Pancreas (tissue), 10 donors: ENCODE results near the gene NCDN. TPM values are rescaled to one million over a fixed set of nuclear protein-coding genes. Genes with fewer than 3 reads are reported as not detected.

ENCODE experiments used
- ATAC-seq, 4 donors: fragments of 200-7000 bp; cut with Tn5 transposase; one replicate each; pipeline versions ENCODE4 v1.8.0 to v1.9.1; 2020; ENCODE audit warnings: mild to moderate bottlenecking in 4 of 4, moderate library complexity in 4 of 4
- DNase-seq, 6 donors: peaks; one replicate each; pipeline ENCODE4 v3.0.0-alpha.2; 2020
- FAIRE-seq: peaks from 2 replicates; lab custom pipeline; 2012; peaks lifted over from hg19 to GRCh38; lab: Jason Lieb, UNC
- H3K27ac ChIP-seq, 4 donors: fragments of 200-600 bp; sonication (generic); 1 replicate in 3 of 4; 2 replicates in 1 of 4; pipeline versions ENCODE4 v1.5.0 to v1.8.0; 2020
- H3K27me3 ChIP-seq, 4 donors: fragments of 200-600 bp; one replicate each; pipeline ENCODE4 v1.8.0; 2021
- H3K36me3 ChIP-seq, 3 donors: fragments of 200-600 bp; sonication (generic) in 1 of 3; one replicate each; pipeline versions ENCODE4 v1.5.0 to v1.8.0; 2020 to 2021
- H3K4me1 ChIP-seq, 3 donors: fragments of 200-600 bp; one replicate each; pipeline ENCODE4 v1.8.0; 2021
- H3K4me3 ChIP-seq, 4 donors: fragments of 200-600 bp; sonication (generic) in 2 of 4; one replicate each; pipeline versions ENCODE4 v1.5.0 to v1.8.0; 2020 to 2021
- H3K9me3 ChIP-seq, 4 donors: fragments of 200-600 bp; one replicate each; pipeline ENCODE4 v1.8.0; 2021
- CTCF ChIP-seq, 4 donors: fragments of 200-600 bp; sonication (generic) in 3 of 4; IDR thresholded peaks; one replicate each; pipeline versions ENCODE4 v1.5.0 to v1.8.0; 2021; ENCODE audit warnings: antibody characterized with exemption in 4 of 4
- WGBS, 2 donors: extraction: QIAGEN DNeasy Blood & Tissue Kit; methylation state at CpG; one replicate each; pipeline ENCODE4 v1.1.7; 2013; 5-methylcytosine and 5-hydroxymethylcytosine counted together
- intact Hi-C, 3 donors: fragments of 100-400 bp; cut with DNase I; formaldehyde crosslinking; loops; one replicate each; pipeline versions ENCODE4 v1.11.1 to v1.14.2; 2022
- polyA plus RNA-seq, 2 donors: library from polyadenylated mRNA; stranded (reverse); fragments of 200-250 nt; gene quantifications; one replicate each; pipeline ENCODE4 v1.2.3, GENCODE V29; 2013
- total RNA-seq, 6 donors: library from RNA; stranded (reverse); fragmentation: NEBNext Ultra II Directional in 4 of 6; extraction: Animal tissue kit (Norgen Biotek cat#: 25700) in 4 of 6; gene quantifications; one replicate each; pipeline versions ENCODE4 v1.2.1 to v1.2.4, GENCODE V29; 2021 to 2023
- donor health status: healthy with polysubstance abuse.
- donor health status: DM: no; HTN: no; CAD: no; lungs with moderate emphysema.
- donor health status: DM: no; HTN: no; CAD: no.
- donor health status: control.
- donor health status: control.
- donor health status: Bipolar disorder and iron deficiency.
- donor health status: DM: yes; HTN: yes; CAD: no.
- donor health status: DM: no; HTN: no; CAD: no.
- donor health status: DM: no; HTN: no; CAD: no.
- donor health status: DM: yes; HTN: yes; CAD: no.

The NCDN gene
- total and polyA plus RNA-seq, 8 donors, result 4.4 to 12.8 (median 7.2) TPM

GRCh38 chr1:35553851-35554250 lies 3.7 kb upstream of the NCDN start:
- H3K27me3 ChIP-seq, result no peaks in the 10 kb centered on the region
- FAIRE-seq, result no peak

GRCh38 chr1:35554266-35555211 lies 3.1 kb upstream of the NCDN start:
- ATAC-seq, result peak in 2 of 4 donors; percentile 10 to 22
- H3K27ac ChIP-seq, result peak overlapping the region in 3 of 4 donors; percentile 49 to 99 (median 94)
- H3K27me3 ChIP-seq, result no peaks in the 10 kb centered on the region
- H3K36me3 ChIP-seq, result peaks cover 0 to 22% (median 0%) of the 10 kb centered on the region in 3 donors
- no peak for TF ChIP-seq CTCF (IDR thresholded peaks at IDR 0.05)
- peak; percentile 13 for FAIRE-seq
- peak in 3 of 6 donors; percentile 65 to 67 (median 67) for DNase-seq
- H3K4me3 ChIP-seq, result peak overlapping the region in 2 of 4 donors; percentile 75 to 82
- intact Hi-C loops, result no loop called here
- peaks cover 27 to 39% (median 35%) of the 10 kb centered on the region in 3 donors for H3K4me1 ChIP-seq
- H3K9me3 ChIP-seq, result no peaks in the 10 kb centered on the region
- WGBS, 2 donors, result 23% methylated on average over 7 of the region's 7 CpGs

More at GRCh38 chr1:35553851-35554250, 3.7 kb upstream of the NCDN start:
- DNase-seq (no peak), ATAC-seq (no peak)
- WGBS, 2 donors, result 36 to 48% methylated on average over 2 of the region's 2 CpGs
- H3K4me3 ChIP-seq, result peak overlapping the region in 1 of 4 donors; percentile 75
- H3K36me3 ChIP-seq, result peaks cover 0 to 22% (median 0%) of the 10 kb centered on the region in 3 donors
- peaks cover 32 to 39% (median 35%) of the 10 kb centered on the region in 3 donors for H3K4me1 ChIP-seq
- intact Hi-C loops, result no loop called here
- H3K27ac ChIP-seq, result peak overlapping the region in 2 of 4 donors; percentile 94 to 99
- H3K9me3 ChIP-seq, result no peaks in the 10 kb centered on the region
- TF ChIP-seq CTCF (IDR thresholded peaks at IDR 0.05), result no peak

GRCh38 chr1:35555212-35555584 lies 2.4 kb upstream of the NCDN start:
- FAIRE-seq (no peak), DNase-seq (no peak), ATAC-seq (no peak)
- peaks cover 0 to 15% (median 0%) of the 10 kb centered on the region in 3 donors for H3K36me3 ChIP-seq
- peak overlapping the region in 2 of 4 donors; percentile 75 to 82 for H3K4me3 ChIP-seq
- no peaks in the 10 kb centered on the region for H3K27me3 ChIP-seq
- WGBS, 2 donors, result 27 to 43% methylated on average over 4 of the region's 4 CpGs
- peak overlapping the region in 3 of 4 donors; percentile 49 to 99 (median 94) for H3K27ac ChIP-seq
- no peak for TF ChIP-seq CTCF (IDR thresholded peaks at IDR 0.05)
- H3K4me1 ChIP-seq, result peaks cover 25 to 39% (median 35%) of the 10 kb centered on the region in 3 donors
- H3K9me3 ChIP-seq, result no peaks in the 10 kb centered on the region
- intact Hi-C loops, result no loop called here

- Histone ChIP-seq H3K36me3 (peaks cover 0 to 13% (median 0%) of the 10 kb centered on the region in 3 donors), H3K9me3 (no peaks in the 10 kb centered on the region), H3K27ac (peak overlapping the region; percentile 49 to 99 (median 92)), H3K4me1 (peaks cover 25 to 39% (median 35%) of the 10 kb centered on the region in 3 donors), H3K4me3 (peak overlapping the region in 3 of 4 donors; percentile 75 to 91 (median 82)), H3K27me3 (no peaks in the 10 kb centered on the region)
- DNase-seq, result no peak
- TF ChIP-seq CTCF (IDR thresholded peaks at IDR 0.05), result no peak
- intact Hi-C loops, result no loop called here
- ATAC-seq, result peak; percentile 44 to 57 (median 51)
- 9 to 11% methylated on average over 10 of the region's 10 CpGs for WGBS, 2 donors
- no peak for FAIRE-seq
Measured at GRCh38 chr1:35555601-35556477, 1.8 kb upstream of the NCDN start.
